Measurements from ENCODE around the gene NFIC.
A peak's percentile ranks its signal among the peaks of the same experiment; 100 is the strongest.

Gene NFIC

DNA sequence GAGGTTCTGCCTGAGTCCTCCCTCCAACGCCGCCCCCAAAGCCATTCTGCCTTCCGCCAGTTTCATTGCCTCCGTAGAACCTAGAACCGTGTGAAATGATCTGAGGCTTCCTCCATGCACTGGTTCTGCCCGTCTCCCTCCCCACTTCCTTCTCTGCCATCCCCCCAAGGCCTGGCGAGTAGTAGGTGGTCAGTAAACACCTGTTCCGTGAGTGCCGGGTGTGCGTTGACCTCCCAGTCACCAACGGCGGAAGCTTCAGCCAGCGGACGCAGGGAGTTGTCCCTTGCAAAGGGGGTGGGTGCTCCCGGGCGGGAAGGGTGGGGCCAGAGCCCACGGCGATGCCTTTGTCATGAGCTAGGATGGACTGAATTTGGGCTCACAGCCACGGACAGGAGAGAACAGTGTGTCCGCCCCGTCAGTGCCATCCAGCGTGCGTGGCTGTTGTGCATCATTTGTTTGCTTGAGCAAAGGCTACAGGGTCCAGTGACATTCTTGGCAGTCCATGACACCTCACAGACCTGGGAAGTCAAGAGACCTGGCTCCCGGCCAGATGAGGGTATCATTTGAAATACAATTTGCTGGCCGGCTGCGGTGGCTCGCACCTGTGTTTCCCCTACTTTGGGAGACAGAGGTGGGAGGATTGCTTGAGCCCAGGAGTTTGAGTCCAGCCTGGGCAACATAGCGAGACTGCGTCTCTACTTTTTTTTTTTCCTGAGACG is 43.1 kb downstream of the NFIC start:
- Histone ChIP-seq H3K4me3 (no peak overlapping the region), H3K27ac (peak overlapping the region; percentile 77 to 100)
- no peak for DNase-seq (ENCODE audit: low spot score)
- TF ChIP-seq, protein P1, sequence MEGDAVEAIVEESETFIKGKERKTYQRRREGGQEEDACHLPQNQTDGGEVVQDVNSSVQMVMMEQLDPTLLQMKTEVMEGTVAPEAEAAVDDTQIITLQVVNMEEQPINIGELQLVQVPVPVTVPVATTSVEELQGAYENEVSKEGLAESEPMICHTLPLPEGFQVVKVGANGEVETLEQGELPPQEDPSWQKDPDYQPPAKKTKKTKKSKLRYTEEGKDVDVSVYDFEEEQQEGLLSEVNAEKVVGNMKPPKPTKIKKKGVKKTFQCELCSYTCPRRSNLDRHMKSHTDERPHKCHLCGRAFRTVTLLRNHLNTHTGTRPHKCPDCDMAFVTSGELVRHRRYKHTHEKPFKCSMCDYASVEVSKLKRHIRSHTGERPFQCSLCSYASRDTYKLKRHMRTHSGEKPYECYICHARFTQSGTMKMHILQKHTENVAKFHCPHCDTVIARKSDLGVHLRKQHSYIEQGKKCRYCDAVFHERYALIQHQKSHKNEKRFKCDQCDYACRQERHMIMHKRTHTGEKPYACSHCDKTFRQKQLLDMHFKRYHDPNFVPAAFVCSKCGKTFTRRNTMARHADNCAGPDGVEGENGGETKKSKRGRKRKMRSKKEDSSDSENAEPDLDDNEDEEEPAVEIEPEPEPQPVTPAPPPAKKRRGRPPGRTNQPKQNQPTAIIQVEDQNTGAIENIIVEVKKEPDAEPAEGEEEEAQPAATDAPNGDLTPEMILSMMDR (IDR thresholded peaks at IDR 0.05): no peak

DNA sequence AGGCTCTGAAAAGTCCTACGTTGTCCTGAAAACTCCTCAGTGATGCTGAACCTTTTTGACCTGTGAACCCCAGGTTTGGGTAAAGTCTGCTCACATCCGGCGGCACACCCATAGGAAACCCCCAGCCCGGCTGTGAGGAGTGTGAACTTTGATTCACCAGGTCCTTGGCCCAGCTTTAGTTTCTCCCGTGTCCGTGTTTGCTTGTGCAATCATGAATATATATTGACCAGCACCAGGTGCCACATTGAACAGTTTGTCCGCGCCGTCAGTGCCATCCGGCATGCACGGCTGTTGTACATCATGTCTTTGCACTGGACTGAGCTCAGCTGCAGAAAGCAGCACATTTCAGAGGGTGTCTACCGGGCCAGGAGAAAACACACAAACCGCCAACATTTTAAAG is 45.3 kb downstream of the NFIC start:
- TF ChIP-seq, protein P1 (IDR thresholded peaks at IDR 0.05): no peak
- Histone ChIP-seq H3K27ac (no peak overlapping the region), H3K4me3 (no peak overlapping the region)
- DNase-seq (ENCODE audit: low spot score): no peak

- no peak for DNase-seq (ENCODE audit: low spot score)
- Histone ChIP-seq H3K4me3 (no peak overlapping the region), H3K27ac (no peak overlapping the region)
- TF ChIP-seq, protein P1 (IDR thresholded peaks at IDR 0.05): no peak
These were observed 45.7 kb downstream of the NFIC start for GRCh38 chr19:3412066-3412465.

GRCh38 chr19:3413796-3414327 is 47.5 kb downstream of the NFIC start:
- no peak overlapping the region for H3K4me3 ChIP-seq
- DNase-seq (ENCODE audit: low spot score): no peak
- TF ChIP-seq, protein P1 (IDR thresholded peaks at IDR 0.05): no peak
- no peak overlapping the region for H3K27ac ChIP-seq

GRCh38 chr19:3415695-3416094 is 49.3 kb downstream of the NFIC start:
- TF ChIP-seq, protein P1 (IDR thresholded peaks at IDR 0.05): no peak
- H3K4me3 ChIP-seq: no peak overlapping the region
- no peak for DNase-seq (ENCODE audit: low spot score)
- H3K27ac ChIP-seq: no peak overlapping the region

- Histone ChIP-seq H3K4me3 (no peak overlapping the region), H3K27ac (no peak overlapping the region)
- TF ChIP-seq, protein P1 (IDR thresholded peaks at IDR 0.05): no peak
- no peak for DNase-seq (ENCODE audit: low spot score)
These were observed 53.9 kb downstream of the NFIC start for GRCh38 chr19:3420244-3420755.
